NCI-H526 (cell line): ENCODE data around the gene MUSK.
"Not testable (repeated sequence)": the region's sequence is repeated elsewhere in the genome, so short reads cannot be mapped to it uniquely, and the experiment has no call there.

Experiments
- DNase-seq, 2 experiments: peaks; one replicate each; lab custom pipeline; 2025; lab: John Stamatoyannopoulos, UW

MUSK gene

DNA sequence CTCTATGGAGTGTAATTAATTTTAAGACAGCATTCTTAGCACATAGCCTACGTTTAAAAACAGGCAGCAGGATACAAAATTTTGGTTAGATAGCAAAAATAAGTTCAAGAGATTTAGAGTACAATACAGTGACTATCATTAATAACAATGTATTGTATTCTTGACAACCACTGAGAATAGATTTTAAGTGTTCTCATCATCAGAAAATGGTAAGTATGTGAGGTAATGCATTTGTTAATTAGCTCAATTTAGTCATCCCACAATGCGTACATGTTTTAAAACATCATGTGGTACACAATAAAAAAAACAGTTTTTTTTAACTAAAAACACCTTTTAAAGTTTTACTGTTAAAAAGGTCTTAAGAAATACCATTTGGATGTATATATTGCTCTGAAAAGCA lies 94.2 kb downstream of the MUSK start:
- DNase-seq, result no peak

DNA sequence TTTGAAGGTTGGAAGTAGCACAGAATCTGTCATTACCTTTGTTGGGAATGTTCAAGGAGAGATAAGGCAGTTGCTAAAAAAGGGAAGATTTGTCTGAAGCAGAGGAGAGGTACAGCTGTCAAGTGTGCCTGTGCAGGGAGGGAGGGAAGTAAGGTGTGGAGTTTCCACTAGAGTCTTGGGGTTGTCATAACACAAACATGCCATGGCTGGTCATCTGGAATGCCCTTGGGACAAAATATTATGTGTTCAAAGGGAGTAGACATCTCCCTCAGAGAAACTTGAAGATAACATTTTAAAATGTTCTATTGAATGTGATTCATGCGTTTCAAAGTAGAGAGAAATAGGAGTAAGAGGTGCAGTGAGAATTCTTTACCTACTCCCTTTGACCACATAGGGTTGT lies 95.0 kb downstream of the MUSK start:
- no peak for DNase-seq

DNA sequence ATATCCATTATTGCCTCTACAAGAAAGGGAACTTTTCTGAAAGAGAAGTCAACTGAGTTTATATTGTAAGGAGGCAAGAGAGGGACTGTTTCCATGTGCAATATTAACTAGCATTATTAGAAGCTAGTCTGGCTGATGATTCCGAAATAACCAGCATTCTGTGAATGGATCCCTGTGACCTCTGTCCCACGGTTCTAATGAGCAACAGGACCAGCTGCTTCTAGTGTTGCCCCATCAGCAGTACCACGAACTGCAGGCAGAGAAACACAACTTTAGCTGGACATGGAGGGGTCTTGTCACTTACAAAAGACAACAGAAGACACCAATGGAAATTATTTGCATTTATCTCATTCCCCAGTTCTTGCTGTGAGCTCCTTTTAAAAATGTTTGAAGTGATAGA lies 95.4 kb downstream of the MUSK start:
- DNase-seq, result no peak

DNA sequence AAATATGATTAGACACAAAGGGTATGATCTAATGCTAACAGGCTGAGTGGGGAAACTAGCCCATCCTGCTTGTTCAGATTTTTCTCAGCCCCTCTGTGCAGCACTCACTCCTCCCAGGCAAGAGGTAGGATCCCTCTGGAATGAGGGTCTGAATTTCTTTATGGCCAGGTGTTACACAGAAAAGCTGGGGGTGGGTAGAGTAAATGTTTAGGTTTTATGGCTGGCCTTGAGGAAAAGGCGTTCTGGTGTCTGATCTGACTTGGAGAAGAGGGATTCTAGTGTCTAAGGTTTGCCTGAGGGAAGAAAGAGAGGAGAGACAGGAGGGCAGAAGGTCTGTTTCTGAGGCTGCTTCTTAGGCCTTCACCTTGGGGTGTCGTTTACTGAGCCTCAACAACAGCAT lies 97.3 kb downstream of the MUSK start:
- no peak for DNase-seq

DNA sequence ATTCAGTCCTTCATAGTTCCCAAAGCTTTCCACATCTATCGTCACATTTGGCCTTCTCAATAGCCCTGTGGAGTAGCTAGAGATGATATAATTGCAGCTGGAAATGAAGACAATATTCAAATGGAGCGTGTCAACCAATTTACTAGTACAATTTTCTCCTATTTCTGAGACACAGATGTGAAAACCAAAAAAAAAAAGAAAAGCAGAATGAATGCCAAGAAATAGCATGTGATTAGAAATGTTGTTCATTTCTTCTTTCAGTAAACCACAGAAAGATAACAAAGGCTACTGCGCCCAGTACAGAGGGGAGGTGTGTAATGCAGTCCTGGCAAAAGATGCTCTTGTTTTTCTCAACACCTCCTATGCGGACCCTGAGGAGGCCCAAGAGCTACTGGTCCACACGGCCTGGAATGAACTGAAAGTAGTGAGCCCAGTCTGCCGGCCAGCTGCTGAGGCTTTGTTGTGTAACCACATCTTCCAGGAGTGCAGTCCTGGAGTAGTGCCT lies 99.0 kb downstream of the MUSK start:
- DNase-seq, result no peak

DNA sequence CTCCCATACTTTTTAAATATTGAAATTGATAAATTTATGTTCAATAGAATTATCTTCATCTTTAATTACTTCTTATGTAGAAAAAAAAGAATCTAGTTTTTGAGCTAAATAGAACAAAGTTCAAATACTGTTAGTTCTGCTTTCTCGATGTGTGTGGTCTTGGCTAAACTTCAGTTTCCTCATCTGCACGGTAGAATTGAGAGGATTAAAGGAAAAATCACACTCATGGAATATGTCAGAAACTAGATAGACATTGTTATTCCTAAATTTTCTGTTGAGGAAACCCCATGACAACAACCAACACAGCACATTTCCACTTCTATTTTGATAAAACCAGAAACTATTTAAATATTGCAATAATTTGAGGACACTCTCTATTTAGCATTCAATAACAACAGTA lies 100.3 kb downstream of the MUSK start:
- DNase-seq, result no peak

DNA sequence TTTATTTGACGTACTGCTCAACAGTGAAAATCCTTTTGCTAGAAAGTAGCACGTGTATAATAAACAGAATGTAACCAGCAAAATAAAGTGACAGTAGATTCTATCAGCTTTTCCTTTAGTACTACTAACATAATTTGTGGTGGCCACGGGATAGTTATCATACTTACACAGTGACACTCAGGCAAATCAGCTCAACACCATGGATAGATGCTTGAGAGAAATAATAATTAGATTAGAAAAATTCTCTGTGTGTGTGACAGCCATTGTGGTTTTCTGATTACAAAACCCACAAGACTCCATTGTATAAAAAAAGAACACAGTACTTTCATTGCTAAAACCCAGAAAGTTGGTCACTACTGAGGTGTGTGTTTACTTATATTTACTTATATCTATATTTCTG lies 101.1 kb downstream of the MUSK start:
- no peak for DNase-seq

DNA sequence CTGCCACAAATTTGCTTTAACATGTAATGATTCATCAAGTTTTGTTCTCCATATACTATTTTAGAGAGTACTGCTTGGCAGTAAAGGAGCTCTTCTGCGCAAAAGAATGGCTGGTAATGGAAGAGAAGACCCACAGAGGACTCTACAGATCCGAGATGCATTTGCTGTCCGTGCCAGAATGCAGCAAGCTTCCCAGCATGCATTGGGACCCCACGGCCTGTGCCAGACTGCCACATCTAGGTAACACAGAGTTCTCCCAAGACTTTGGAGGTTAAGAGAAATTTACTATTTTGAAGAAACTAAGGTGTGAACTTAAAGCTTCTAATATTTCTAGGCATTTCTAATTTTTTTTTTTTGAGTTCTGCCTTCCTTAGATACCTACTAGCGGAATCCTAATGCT lies 107.1 kb downstream of the MUSK start:
- DNase-seq, result no peak

DNA sequence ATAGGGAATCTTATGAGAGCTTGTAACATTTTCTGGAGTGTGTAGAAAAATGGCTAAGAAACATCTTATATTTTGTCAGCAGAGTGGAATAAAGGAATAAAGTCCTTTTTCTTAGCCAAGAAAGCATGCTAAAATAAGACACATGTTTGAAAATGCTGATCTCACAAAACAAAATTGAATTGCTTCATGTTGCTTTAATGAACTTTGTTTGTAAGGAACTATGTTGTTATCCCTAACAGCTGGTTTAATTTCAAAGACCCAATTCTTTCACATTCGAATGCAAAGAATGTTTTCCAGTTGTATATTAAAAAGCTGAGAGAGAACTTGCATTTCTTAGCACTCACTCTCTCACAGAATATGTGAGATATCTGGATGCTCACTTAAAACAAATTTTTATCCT lies 107.6 kb downstream of the MUSK start:
- DNase-seq, result no peak

DNA sequence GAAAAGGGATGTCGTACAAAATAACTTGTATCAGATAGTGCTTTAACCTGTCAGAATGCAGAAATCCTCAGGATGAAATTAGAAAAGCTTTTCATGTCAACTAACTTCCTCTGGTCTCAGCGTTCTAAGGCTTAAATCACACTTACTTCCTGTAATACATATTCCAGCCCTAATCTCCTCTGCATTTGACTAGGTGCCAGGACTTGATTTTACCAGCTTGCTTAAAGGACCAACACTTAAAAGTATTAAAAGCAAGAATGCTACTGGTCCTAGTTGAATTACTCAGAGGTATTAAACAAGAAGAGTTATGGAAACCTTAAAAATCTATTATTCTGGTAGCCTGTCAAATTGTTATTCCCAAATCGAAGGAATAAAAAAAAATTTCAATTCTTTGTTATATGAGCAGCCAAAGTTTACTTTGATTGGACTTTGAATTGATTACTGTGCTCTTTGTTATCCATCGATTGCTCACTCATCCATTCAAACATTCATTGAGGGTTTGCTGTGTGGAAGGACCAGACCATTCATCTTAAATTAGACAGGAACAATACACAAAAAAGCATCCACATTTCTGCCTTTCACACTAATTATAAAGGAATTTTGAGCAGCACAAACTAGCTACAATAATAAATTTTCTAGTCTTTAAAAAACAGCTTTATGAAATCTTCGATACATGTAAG lies 108.7 kb downstream of the MUSK start:
- DNase-seq, result no peak

DNA sequence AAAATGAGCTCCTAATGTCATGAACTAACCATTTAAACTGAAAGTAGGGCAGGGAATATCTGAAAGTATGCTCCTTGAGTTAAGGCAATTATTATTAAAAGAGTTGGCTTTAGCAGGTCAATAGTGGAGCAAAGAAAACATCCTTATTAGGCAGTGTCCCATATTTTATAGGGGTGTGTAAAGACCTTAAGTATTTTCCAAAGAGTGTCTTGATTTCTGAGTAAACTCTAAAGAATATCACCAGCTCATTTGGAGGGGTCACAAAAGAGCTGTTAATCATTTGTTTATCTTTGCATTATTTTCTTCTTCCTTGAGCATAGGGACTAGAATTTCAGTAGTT lies 109.3 kb downstream of the MUSK start:
- DNase-seq, result no peak

DNA sequence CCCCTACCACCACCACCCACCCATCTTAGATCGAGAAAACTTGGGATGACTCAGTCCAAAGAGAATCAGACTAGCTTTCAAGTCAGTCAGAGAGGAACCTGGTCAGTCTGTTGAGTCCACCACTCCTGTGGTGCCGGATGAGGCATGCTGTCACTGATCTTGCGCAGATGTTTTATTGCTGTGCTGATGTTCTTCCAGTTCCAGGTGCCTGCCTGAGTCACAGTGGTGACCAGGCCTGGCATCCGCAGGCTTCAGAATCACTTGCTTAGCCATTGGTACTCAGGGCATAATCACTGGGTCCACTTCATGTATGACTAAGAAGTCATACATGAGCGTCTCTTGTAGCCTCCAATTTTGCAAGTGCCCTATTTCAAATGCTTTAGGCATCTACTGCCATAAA lies 114.1 kb downstream of the MUSK start:
- DNase-seq, result no peak

DNA sequence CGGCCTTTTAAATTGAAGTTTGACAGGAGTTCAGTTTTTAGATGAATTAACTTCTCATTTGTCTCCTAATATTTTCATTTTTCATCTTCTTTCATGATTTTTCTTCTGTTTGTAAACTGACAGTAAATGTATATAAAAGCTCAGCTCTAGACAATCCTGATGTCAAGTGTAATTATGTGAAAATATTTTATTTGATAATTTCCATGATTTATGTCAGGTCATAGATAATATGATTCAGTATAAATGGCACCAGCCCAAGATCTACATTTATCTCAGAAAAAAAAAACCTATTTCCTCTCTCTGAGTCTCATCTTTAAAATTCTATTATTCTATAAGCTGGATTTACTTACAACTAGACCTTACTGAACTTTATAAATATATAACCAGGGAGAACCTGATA lies 115.7 kb downstream of the MUSK start:
- DNase-seq, result no peak

DNA sequence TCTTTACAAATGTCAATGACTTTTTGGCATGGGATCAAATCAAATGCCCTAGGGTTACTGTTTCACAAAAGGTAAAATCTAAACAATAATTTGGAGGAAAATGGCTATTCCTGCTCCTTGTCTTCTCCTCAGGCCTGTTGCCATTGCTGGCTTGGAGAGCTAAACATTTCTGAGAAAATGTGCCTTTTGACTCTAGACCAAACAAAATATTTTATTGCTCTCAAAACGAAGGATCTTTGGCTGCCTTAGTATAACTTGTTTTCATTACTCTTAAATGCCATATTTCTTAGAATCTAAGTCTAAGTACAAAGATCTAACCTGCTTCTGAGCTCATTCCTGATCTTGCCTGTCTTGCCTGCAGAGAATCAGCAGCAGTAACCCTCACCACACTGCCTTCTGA lies 116.6 kb downstream of the MUSK start:
- DNase-seq, result no peak

DNA sequence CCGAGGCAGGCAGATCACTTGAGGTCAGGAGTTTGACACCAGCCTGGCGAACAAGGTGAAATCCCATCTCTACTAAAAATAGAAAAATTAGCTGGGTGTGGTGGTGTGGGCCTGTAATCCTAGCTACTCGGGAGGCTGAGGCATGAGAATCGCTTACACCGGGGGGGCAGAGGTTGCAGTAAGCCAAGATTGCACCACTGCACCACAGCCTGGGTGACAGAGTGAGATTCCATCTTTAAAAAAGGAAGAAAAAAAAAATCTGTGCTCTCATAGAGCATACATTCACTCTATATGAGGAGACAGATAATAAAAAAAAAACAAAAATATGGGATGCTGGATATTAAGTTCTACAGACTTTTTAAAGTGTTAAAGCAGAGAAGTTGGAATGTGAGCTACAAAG lies 119.8 kb downstream of the MUSK start:
- DNase-seq, result not testable (repeated sequence)

DNA sequence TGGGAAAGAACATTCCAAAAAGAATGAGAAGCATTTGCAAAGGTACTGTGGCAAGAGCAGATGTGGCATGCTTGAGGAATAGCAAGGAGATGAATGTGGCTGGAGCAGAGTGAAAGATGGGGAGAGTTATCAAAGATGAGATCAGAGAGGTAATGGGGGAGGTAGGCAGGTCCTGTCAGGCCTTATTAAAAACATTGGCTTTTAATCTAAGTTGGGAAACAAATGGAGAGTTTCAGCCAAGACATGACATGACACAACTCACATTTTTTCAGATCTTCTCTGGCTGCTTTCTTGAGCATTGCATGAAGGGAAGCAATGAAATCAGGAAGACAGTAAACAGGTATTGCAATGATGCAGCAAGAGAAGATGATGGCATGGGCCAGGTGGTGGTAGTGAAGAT lies 120.3 kb downstream of the MUSK start:
- no peak for DNase-seq

DNA sequence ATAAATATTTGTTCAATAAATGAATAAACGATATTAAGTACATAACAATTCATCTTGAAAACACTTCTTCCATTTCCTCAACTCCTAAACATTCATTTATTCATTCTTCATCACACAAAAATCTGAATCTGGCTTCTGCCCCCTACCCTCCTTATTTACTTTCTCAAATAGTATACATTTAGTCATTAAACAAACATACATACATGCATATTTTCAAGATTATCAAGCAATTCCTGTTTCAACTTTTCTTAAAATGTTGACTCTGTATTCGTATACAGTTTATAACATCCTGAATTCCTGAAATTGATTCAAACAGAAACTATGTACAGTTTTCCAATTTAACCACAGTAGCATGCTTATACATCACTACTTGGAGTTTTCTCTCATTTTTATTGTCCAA lies 129.0 kb downstream of the MUSK start:
- DNase-seq, result no peak

DNA sequence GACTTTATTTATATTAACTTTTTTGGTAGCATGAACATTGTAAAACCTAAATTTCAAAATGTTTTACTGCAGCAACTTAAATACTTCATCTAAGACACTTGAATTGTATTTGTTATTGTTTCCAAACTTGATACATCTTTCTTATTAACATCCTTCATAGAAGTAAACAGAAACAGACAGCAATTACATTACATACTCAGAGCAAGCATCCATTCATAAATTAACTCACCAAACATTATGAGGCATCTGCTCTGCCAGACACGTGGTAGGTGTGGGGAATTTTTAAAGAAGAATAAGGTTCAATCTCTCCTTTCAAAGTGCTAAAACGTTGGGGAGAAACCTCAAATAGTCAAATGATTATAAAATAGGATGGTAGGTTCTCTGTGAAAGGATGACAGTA lies 130.8 kb downstream of the MUSK start:
- DNase-seq, result no peak

DNA sequence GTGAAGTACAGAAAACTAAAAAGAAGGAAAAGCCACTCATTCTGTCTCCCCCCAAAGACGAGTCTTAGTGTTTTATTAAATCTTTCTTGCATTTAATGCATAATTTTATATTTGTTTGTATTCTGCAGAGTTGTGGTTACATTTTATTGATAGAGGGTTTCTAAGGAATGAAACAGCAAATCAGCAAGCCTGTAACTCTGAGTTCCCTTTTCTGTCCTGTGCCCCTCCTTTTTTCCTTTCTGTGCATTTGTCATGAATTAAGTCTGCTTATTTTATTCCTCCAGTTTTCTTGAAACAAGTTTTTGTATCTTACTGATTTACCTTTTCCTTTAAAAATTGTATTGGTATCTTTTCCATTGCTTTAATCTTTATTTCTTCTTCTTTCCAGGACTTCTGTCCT lies 132.8 kb downstream of the MUSK start:
- DNase-seq, result no peak

DNA sequence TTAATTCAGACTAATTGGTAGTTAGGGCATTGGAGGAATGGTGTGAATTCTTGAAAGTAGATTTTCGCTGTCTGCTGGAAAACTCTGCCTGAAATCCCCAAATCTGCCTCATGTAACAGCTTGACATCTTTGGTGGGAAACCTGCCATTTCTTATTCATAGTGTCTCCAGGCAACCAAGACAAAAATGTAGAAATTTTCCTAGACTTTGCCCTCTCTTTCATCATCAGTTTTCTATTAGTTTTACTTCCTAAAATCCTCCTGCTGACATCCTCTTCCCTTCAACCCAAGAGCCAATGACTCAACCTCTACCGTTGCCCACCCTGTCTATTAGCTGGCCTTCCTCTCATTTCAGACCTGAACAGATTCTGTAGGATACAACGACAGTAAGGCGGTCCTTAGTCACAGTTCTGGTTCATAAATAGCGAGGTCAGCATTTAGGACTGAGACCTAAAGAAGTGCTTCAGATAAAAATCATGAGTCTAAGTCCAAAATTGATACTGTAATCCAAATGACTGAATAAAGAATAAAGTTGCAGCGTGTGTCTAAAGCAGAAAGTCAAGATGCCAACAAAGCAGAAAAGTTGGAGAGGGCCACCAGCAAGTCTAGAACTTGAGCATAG lies 133.9 kb downstream of the MUSK start:
- no peak for DNase-seq

DNA sequence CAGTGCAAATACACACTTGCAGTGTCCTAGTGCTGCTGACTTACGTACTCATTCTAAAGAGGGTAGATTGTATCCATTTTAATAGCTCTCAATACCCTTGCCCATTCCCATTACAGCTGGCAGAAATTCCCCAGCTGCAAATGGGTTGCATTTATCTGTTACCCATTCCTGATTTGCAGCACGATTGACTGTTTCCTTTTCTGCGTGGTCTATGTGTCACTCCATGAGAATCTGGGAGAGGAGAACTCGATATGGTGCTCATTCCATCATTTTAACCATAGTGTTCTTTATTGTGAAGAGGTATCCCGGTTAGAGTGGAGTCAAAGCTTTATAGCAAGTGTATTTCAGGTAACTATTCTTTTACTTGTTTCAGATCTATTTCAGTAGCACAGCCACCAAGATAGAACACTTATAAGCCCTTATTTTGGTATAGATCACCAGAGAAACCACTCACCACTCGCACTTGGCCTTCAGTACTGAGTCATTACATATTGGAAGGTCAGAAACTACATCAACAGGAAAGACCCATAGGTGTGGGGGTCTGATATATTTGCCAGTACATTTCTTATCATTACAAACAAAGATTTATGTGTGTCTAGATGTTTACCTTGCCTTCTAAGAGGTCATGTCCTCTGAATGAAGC lies 139.5 kb downstream of the MUSK start:
- DNase-seq, result no peak

DNA sequence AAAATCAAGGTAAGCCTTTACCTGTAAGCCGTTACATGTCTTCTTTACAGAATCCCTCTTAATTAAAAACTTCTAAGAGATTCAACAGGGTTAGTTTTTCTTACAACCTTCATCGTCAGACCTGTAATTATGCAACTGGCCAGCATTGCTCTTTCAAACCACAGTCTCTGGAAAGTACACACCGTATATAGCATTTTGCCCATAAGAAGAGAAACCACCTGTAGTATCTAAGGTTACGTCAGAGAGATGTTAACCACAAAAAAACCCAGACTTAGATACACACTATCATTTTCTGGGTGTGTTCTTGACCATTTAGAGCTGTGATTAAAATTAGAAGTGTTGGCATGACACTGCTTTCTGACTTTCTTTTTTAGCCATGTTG lies 140.0 kb downstream of the MUSK start:
- no peak for DNase-seq

DNA sequence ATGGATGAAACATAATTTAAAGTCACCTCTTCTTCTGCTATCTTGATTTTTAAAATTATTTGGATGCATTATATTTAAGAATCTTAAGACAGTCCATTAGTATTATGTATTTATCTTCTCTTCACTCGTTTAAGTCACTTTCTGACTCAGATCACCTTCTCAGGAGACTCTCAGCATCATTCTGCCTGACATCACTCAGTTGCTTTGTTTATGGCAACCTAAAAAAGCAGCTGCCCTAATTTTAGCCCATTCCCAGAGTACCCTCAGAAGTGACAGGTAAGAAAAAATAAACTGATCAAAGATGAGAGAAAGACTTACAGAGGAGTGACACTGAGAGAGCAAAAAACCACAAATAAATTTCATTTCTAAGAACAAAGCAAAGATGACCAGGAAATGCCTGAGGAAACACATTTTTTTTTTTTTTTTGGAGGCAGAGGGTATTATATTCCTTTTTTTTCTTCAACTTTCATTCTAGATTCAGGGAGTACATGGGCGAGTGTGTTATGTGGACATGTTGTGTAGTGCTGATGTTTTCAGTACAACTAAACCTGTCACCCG lies 140.5 kb downstream of the MUSK start:
- DNase-seq, result no peak
